K562 (cell line): ENCODE results near the gene TXNRD2. TPM values are rescaled to one million over a fixed set of nuclear protein-coding genes. Genes with fewer than 3 reads are reported as not detected.

ENCODE experiments used
- CHD1 ChIP-seq: fragments of 200-600 bp; sonication (generic); IDR thresholded peaks from one replicate; pipeline ENCODE4 v1.6.1; 2012; ENCODE audit warnings: mild to moderate bottlenecking, moderate library complexity, low read length, inconsistent platforms
- GABPA ChIP-seq: fragments of 200-800 bp; sonication (Bioruptor generic); conservative IDR thresholded peaks from 2 replicates; pipeline ENCODE4 v1.6.1; 2016; ENCODE audit warnings: low read depth, missing genetic modification characterization, missing compliant biosample characterization
- JUN ChIP-seq, 2 experiments: sonication (generic) in 1 of 2; formaldehyde crosslinking in 1 of 2; IDR thresholded peaks; 2 replicates each; pipeline versions ENCODE4 v1.6.1 to v1.8.0; 2012 to 2022; ENCODE audit warnings: borderline replicate concordance in 2 of 2, mild to moderate bottlenecking in 2 of 2, improper control_type of control experiment in 1 of 2, low read depth in 1 of 2, low read length in 1 of 2, missing genetic modification reagents in 1 of 2
- POLR2AphosphoS2 ChIP-seq: IDR thresholded peaks from 2 replicates; pipeline ENCODE4 v1.6.1; 2012; ENCODE audit warnings: low read length, improper control_type of control experiment
- PURB ChIP-seq: sonication (generic); formaldehyde crosslinking; IDR thresholded peaks from 2 replicates; pipeline ENCODE4 v1.9.0; 2021; ENCODE audit warnings: low read depth, mild to moderate bottlenecking, missing genetic modification reagents
- SAFB2 ChIP-seq: fragments of 200-400 bp; formaldehyde crosslinking; IDR thresholded peaks from 2 replicates; pipeline ENCODE4 v1.6.1; 2018; ENCODE audit warnings: borderline replicate concordance, low read length, low read depth, moderate library complexity; ENCODE audit not compliant: severe bottlenecking
- SETDB1 ChIP-seq: IDR thresholded peaks from one replicate; pipeline ENCODE4 v1.6.1; 2012; ENCODE audit warnings: low read length, control low read depth, inconsistent platforms
- SRSF9 ChIP-seq: fragments of 200-400 bp; formaldehyde crosslinking; IDR thresholded peaks from 2 replicates; pipeline ENCODE4 v1.6.1; 2017; ENCODE audit warnings: low read depth, low read length, borderline replicate concordance
- THRB ChIP-seq: fragments of 450-650 bp; formaldehyde crosslinking; conservative IDR thresholded peaks from 2 replicates; pipeline ENCODE4 v1.4.0; 2022; ENCODE audit warnings: mild to moderate bottlenecking, missing genetic modification characterization
- ZBTB40 ChIP-seq, 2 experiments: fragments of 450-650 bp in 1 of 2; sonication (generic) in 1 of 2; formaldehyde crosslinking in 1 of 2; IDR thresholded peaks; 2 replicates each; pipeline versions ENCODE4 v1.7.1 to v1.9.0; 2016 to 2022; ENCODE audit warnings: inconsistent platforms in 1 of 2, mild to moderate bottlenecking in 1 of 2, missing genetic modification reagents in 1 of 2
- ZNF639 ChIP-seq, 2 experiments: fragments of 200-800 bp in 1 of 2; sonication (Bioruptor generic) in 1 of 2; sonication (generic) in 1 of 2; formaldehyde crosslinking in 1 of 2; IDR thresholded peaks in 1 of 2; conservative IDR thresholded peaks in 1 of 2; 2 replicates each; pipeline versions ENCODE4 v1.5.0 to v1.6.1; 2016 to 2020; ENCODE audit warnings: missing compliant biosample characterization in 1 of 2, missing genetic modification characterization in 1 of 2, missing genetic modification reagents in 1 of 2
- ZNF764 ChIP-seq: fragments of 250-450 bp; sonication (Bioruptor Pico); IDR thresholded peaks from 2 replicates; pipeline ENCODE4 v1.4.0; 2020; ENCODE audit warnings: low read depth, mild to moderate bottlenecking, moderate library complexity
- polyA plus RNA-seq, 8 experiments: library from polyadenylated mRNA; depleted of rRNA in 4 of 8; stranded (reverse) in 5 of 8; unstranded in 3 of 8; fragments of >200 nt; fragmentation: Nextera tagmentation in 2 of 8; fragmentation: Illumina TruSeq in 1 of 8; extraction: Ambion mirVana in 2 of 8; extraction: Trizol in 1 of 8; gene quantifications; 2 replicates each; pipeline versions ENCODE4 v1.2.1 to v1.2.3, GENCODE V29; 2011 to 2014; ENCODE audit warnings: inconsistent platforms in 1 of 8, missing spikeins in 1 of 8
- total RNA-seq, 7 experiments: library from RNA; depleted of rRNA in 6 of 7; stranded (reverse); fragments of >200 nt in 6 of 7; fragmentation: Illumina TruSeq in 2 of 7; extraction: Trizol in 2 of 7; gene quantifications; 2 replicates each; pipeline versions ENCODE4 v1.2.1 to v1.2.3, GENCODE V29; 2011 to 2021; ENCODE audit warnings: low replicate concordance in 1 of 7

The TXNRD2 gene
- total and polyA plus RNA-seq, 9 of the 15 experiments (the other 6 are each of a cell fraction or from before 2014, with no cell fraction given), result 3.3 to 80.2 (median 49.4) TPM

DNA sequence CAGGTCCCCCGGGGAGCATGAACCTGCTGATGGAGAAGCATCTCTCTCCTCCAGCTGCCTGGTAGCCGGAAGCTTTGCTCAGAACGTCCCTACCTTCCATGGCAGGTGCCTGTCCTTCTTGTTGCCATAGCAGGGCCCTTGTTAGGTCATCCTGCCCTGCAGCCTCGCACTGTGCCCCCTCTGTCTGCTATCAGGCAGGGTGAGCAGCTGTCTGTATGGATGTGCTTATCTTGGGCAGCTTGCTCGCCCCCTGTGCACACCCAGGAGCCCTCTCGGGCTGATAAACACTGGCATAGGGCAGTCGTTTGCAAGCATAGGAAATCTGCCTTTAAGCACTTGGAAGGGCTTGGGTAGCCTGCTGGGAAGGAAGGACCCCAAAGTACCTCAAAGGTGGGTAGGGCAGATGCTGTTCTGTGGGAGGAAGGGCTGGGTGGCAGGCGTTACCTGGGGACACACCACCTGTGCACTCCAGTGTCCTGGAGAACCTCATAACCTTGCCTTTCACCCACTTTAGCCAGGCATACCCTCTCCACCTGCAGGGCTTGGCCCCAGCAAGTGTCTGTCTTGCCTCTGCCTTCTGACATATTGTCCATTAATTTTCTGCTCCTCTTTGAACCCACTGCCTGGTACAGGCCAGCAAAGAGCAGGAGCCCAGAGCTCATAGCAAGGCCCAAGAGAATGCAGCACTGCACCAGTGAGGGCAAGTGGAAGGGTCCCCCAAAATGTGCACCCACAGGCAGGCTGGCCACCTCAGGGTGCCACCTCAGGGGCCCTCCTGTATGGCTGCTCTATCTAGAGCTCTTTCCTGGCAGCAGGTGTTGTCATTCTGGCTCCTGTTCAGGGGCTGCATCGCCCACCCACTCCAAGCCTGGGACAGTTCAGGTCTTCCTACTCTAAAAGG is 8.0 kb downstream of the TXNRD2 start (continued):
- TF ChIP-seq JUN (IDR thresholded peaks at IDR 0.05; ENCODE audit: borderline replicate concordance, low read depth, low read length) (no peak), JUN (CRISPR knock-in tag; IDR thresholded peaks at IDR 0.05; ENCODE audit: borderline replicate concordance) (no peak), SRSF9 (no peak), CHD1 (peak; percentile 84), GABPA (tag) (no peak), PURB (CRISPR knock-in tag) (no peak), THRB (CRISPR knock-in tag) (0 out of 2 replicates have a peak, but pooled peaks have one; percentile 10), ZBTB40 (IDR thresholded peaks at IDR 0.05) (no peak), ZBTB40 (CRISPR knock-in tag; IDR thresholded peaks at IDR 0.05) (peak; percentile 60), SAFB2 (no peak), ZNF764 (CRISPR knock-in tag) (0 out of 2 replicates have a peak, but pooled peaks have one; percentile 10), POLR2AphosphoS2 (0 out of 2 replicates have a peak, but pooled peaks have one; percentile 36), ZNF639 (CRISPR knock-in tag; conservative IDR thresholded peaks at IDR 0.05 in 1 of 2, IDR thresholded peaks at IDR 0.05 in 1 of 2) (peak in 1 of 2 experiments; percentile 86; a peak in 2 of 4 replicates), SETDB1 (peak; percentile 17)
